Frontal cortex (tissue), 4 donors: ENCODE data around the gene SUSD2. TPM values are rescaled to one million over a fixed set of nuclear protein-coding genes. Genes with fewer than 3 reads are reported as not detected.
"Not testable (repeated sequence)": the region's sequence is repeated elsewhere in the genome, so short reads cannot be mapped to it uniquely, and the experiment has no call there.

Experiments
- DNase-seq, 2 donors: peaks; one replicate each; pipeline ENCODE4 v3.0.0; 2012; ENCODE audit warnings: low spot score in 2 of 2
- FAIRE-seq: peaks from 2 replicates; lab custom pipeline; 2012; peaks lifted over from hg19 to GRCh38; lab: Jason Lieb, UNC
- total RNA-seq: library from RNA; depleted of rRNA; stranded (reverse); fragments of >200 nt; gene quantifications from one replicate; pipeline ENCODE4 v1.2.3, GENCODE V29; 2014
- donor health status: control.
- donor health status: control.
- donor health status: control.

Gene SUSD2
- total RNA-seq, 1 donor from 2014 or later, result under 0.01 TPM

- FAIRE-seq, DNase-seq: not testable (repeated sequence)
Observed at GRCh38 chr22:24206460-24207263, 25.4 kb downstream of the SUSD2 start.

GRCh38 chr22:24207264-24208011, 26.2 kb downstream of the SUSD2 start:
- DNase-seq (no peak), FAIRE-seq (no peak)

DNA sequence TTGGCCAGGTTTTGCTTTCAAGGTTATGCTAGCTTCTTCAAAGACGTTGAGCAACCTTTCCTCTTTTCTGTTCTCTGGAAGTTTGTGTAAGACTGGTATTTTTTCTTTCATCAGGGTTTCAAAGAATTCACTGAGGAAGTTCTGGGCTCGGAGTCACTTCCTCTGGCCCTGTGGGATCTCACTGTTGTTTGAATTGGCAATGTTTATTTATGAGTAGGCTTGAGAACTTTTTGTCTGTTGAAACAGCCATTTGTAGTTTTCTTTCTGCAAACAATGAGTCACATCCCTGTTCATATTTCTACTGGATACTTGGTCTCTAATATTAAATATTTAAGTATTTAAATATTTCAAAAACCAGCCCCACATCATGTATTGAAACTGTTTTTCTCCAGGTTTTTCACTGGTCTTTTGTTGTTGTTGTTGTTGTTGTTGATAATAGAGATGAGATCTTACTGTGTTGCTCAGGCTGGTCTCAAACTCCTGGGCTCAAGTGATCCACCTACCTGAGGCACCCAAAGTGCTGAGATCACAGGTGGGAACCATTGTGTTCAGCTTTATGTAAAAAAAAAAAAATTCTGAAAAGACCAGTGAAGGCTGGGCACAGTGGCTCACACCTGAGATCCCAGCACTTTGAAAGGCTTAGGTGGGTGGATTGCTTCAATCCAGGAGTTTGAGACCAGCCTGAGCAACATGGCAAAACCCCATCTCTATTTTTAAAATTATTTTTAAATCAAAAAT, 26.9 kb downstream of the SUSD2 start:
- no peak for FAIRE-seq
- peak in 1 of 2 donors; percentile 44 for DNase-seq

GRCh38 chr22:24209016-24209415, 27.7 kb downstream of the SUSD2 start:
- no peak for FAIRE-seq
- DNase-seq, result no peak

DNA sequence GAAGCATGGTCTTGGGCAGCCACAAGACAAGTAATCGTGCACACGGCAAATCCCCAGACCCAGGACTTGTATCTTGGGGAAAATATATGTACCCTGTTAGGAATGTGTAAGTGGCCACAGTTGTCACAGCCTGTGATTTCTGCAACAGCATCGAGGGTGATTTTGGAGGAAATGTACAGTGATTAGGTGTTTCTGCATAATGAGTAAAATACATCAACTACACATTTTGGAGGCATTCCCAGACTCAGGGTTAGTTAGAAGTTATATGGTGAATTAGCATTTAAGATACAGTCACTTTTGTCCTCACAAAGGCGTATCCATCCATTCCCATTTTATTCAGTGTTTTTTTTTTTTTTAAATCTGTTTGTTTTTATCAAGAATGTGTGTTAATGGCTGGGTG, 28.4 kb downstream of the SUSD2 start:
- no peak for DNase-seq
- no peak for FAIRE-seq

GRCh38 chr22:24210409-24210808, 29.1 kb downstream of the SUSD2 start:
- not testable (repeated sequence) for FAIRE-seq, DNase-seq

- not testable (repeated sequence) for FAIRE-seq
Observed at GRCh38 chr22:24211716-24212115, 30.4 kb downstream of the SUSD2 start.

DNA sequence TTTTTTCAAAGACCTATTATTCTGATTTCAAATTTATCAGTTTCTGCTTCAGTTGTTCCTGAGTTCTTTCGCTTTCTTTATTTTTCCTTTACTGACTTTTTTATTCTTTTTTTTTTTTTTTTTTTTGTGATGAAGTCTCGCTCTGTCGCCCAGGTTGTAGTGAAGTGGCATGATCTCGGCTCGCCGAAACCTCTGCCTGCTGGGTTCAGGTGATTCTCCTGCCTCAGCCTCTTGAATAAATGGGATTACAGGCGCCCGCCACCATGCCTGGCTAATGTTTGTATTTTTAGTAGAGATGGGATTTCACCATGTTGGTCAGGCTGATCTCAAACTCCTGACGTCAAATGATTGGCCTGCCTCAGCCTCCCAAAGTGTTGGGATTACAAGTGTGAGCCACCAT, 31.8 kb downstream of the SUSD2 start:
- not testable (repeated sequence) for FAIRE-seq, DNase-seq

More at GRCh38 chr22:24211716-24212115, 30.4 kb downstream of the SUSD2 start:
- DNase-seq, result not testable (repeated sequence)

DNA sequence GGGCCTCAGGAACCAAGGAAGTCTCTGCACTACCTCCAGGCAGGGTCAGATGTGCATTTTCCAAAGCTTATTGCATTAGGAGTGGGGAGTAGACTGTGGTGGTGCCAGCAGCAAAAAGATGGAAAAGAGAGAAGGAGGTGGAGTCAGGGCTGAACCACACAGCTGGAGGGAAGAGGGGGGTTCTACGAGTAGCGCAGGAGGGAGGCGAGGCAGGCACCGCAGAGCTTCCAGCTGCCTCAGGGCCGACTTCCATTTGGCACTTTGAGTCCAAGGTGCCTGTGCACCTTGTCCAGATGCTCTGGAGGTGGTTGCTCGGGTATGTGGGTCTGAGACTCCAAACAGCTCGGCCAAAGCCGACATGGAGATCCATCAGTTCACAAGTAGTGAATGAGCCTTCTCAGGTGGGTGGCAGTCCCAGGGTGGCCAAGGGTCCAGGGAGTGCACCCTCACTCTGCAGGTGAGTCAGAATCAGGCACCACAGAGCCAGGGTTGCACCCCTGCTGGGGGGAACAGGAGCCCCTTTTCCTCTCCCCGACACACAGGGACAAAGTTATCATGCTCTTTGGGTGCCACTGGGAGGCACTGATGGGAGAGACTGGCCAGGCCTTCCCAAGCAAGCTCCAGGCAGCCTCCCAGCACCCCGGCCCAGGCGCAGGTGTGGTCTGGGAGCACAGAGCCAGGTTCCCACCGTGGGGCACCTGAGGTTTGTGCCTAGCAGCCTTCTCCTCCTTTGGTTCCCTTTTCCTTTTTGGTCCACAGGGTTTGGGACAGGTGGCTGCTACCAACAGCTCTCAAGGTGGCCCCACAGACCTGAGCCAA, 33.4 kb downstream of the SUSD2 start:
- FAIRE-seq (no peak), DNase-seq (no peak)

- DNase-seq (no peak), FAIRE-seq (no peak)
Observed at GRCh38 chr22:24216541-24217209, 35.4 kb downstream of the SUSD2 start.

DNA sequence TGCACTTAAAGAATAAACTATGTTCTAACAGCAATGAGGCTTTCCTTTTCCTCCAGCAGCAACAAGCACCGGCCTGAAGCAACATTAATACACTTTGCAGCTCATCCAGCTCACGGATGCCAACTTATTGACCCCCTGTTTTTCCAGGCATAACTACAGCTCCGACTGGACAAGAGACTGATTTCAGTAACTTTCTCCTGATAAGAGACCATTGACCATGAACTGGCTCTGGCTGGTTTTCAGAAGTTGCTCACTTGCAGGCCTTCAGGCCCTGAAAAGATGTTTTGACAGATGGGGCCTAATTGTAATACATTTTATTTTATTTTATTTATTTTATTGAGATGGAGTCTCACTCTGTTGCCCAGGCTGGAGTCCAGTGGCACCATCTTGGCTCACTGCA, 36.1 kb downstream of the SUSD2 start:
- DNase-seq, result no peak
- no peak for FAIRE-seq

DNA sequence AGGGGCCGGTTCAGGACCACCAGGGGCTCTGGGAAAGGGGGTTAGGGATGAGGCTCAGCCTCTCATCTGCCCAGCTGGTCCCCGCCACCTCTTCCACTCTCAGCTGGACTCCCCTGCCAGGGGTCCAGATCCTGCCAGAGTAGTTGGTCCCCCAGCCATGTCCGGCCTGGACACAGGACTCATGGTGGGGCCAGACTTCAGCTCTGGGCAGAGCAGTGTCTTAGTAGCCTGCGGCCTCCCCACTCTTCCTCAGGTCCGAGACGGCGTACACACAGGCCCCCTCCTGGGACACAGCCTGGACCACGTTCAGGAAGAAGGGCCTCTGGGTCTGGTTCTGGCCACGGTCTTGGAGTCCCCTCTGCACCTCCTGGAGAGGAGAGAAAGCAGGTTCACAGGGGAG, 38.5 kb downstream of the SUSD2 start:
- DNase-seq (no peak), FAIRE-seq (no peak)

GRCh38 chr22:24224468-24224867, 43.2 kb downstream of the SUSD2 start:
- no peak for DNase-seq
- FAIRE-seq, result no peak

- DNase-seq (no peak), FAIRE-seq (no peak)
Observed at GRCh38 chr22:24225044-24225601, 43.8 kb downstream of the SUSD2 start.

GRCh38 chr22:24225951-24226350, 44.7 kb downstream of the SUSD2 start:
- DNase-seq, result no peak
- no peak for FAIRE-seq

- peak in 1 of 2 donors; percentile 22 for DNase-seq
- no peak for FAIRE-seq
Observed at GRCh38 chr22:24230911-24231656, 49.8 kb downstream of the SUSD2 start.

- FAIRE-seq (no peak), DNase-seq (no peak)
Observed at GRCh38 chr22:24231706-24232105, 50.4 kb downstream of the SUSD2 start.

- DNase-seq (no peak), FAIRE-seq (no peak)
Observed at GRCh38 chr22:24232124-24232523, 50.8 kb downstream of the SUSD2 start.
